EL (cell line): ENCODE results near the gene UACA.

ENCODE experiments used
- DNase-seq: peaks from one replicate; pipeline ENCODE4 v3.0.0-alpha.2; 2016

The UACA gene

GRCh38 chr15:70781236-70781635 lies 17.9 kb upstream of the UACA start:
- peak; percentile 51 for DNase-seq

DNA sequence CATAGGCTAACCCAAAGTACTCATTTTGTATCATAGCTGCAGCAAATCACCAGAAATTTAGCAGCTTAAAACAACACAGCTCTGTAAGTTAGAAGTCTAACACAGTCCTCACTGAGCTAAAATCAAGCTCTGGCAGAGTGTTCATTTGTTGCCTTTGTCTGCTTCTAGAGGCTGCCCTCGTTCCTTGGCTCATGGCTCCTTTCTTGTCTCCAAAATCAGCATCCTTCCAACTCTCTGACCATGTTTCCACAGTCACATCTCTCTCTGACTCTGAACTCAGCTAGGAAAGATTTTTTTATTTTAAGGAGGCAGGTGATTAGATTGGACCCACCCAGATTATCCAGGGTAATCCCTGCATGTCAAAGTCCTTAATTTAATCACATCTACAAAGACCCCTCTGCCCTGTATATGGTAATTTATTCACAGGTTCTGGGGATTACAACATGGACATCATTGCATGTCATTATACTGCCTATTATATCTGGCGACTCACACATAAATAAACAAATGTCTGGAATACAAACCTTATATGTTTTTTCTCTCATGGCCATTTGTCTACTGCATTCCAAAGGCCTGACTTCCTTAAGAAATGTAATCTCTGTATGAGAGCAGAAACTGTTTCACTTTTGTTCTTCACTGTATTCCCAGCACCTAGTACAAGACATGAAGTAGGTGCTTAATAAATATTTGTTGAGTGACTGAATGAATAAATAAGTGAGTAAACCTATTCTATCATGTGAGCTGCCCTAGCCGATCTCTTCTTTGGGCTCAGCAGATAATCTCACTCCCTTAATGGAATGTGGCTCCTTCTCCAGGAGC lies 15.1 kb upstream of the UACA start:
- DNase-seq: peak; percentile 87

DNA sequence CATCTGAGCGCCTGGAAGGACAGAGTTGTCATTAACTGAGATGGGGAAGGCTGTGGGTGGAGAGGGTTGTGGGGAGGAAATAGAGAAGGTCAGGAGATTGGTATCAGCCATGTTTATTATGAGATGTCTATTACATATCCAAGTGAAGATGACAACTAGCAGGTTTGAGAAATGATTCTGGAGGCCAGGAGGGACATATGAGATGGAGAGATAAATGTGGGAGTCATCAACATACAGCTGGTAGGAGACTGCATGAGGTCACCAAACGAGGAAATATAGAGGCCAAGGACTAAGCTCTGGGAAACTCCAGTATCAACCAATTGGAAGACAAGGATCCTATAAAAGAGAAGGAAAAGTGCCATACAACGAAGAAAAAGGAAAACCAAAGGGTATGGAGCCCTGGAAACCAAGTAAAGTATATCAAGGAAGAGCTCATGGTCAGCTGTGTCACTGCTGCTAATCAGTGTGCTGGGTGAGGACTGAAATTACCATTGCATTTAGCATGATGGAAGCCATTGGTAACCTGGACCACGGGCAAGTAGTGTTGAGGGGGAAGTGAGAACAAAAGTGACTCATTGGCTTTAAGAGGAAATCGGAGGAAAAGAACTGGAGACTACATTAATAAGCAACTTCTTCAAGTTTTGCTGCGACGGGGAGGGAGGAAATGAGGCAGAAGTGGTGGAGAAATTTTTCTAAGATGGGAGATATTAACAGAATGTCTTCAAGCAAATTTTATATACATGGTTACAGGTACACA lies 14.0 kb upstream of the UACA start:
- DNase-seq: peak; percentile 62

GRCh38 chr15:70775160-70775559 lies 11.8 kb upstream of the UACA start:
- peak; percentile 95 for DNase-seq

DNA sequence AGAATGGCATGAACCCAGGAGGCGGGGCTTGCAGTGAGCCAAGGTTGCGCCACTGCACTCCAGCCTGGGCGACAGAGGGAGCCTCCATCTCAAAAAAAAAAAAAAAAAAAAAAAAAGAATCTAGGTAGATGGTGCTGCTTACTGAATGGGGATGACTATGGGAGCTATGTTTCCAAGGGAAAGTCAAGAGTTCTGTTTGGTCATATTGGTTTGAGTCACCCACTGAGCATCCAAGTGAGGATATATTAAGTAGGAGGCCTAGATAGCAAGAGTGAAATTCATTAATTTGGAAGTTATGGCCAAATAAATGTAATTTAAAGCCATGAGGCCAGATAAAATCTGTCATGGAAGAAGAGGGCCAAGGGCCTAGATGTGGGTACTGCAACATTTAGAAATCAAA lies 9.0 kb upstream of the UACA start:
- no peak for DNase-seq

- no peak for DNase-seq
These were observed 7.5 kb upstream of the UACA start for GRCh38 chr15:70770863-70771262.

DNA sequence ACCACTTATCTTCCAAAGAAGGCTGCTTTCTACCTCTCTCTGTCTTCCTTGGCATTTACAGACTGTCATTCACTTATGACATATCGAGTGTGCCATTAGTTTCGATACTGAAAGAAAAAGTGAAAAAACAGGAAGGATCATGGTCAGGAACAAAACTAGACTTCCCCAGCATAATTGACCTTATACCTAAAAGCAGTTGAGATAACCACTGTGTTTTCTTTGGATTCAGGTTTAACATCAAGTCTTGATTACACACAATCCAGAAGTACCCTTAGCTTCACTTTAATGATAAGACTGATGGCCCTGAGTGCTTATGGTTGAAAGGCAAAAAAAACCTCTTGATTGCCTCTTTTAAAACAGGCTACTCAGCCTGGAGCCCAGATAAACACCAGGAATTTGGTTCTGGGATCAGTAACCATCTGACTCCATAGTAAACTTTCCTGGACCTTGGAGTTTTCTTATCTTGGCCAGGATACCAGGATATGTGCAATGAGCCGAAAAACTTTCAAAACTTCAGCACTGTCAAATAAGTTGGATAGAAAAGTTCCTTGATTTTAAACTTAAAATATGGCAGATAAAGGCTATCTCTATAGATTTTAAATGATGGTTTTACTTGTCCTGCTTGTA lies 5.0 kb upstream of the UACA start:
- DNase-seq: no peak

GRCh38 chr15:70767667-70768066 lies 4.3 kb upstream of the UACA start:
- DNase-seq: no peak

DNA sequence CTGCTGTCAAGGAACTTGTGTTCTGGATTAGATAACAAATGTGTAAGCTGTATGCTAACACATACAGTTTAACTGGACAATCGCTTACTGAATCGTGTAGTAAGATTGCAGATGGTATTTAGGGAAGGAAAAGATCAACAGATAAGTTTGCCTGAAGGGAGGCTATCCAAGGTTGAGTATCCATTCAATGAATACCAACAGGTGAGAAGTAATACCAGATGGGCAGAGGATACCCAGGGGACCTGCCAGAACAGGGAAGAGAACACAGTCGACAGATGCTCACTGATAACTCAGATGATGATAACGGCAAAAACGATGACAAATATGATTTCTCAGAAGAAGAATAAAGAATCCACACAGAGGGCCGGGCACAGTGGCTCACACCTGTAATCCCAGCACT lies 3.2 kb upstream of the UACA start:
- no peak for DNase-seq

DNA sequence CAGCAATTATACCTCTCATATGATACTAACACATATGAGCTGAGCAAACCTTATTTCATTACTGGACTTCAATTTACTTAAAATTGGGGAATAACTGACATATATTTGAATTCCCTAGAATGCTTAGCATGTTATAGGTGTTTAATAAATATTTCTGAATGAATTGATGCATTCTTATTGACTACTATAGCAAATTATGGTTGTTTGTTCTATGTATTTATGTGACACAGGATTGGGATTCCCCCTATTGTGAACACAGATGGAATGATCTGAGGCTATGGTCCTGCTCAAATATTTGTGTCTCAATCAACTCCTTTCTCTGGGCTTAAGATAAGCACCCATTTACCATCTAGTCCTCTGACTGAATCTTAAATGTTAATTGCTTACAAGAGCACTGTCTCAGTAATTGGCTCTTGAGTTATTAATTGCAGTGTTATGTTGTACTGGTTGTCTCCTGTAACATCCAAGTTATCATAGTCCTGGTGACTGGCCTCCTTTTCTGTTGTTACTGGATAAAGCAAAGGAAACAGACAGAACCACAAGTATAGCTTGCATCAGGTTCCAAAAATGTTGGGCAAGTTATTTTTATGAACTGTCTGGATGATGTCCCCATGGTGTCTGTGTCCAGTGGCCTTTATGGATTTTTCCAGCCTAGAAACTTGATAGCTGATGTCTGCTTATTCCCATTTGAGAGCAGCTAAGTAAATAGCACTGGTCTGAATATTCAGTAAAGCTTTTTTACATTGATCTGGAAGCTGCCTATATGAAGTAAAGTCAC lies 2.3 kb upstream of the UACA start:
- DNase-seq: peak; percentile 63

GRCh38 chr15:70763950-70764730 lies 782 bp upstream of the UACA start:
- DNase-seq: no peak

- DNase-seq: peak; percentile 82
These were observed 764 bp downstream of the UACA start for GRCh38 chr15:70762469-70763119.

DNA sequence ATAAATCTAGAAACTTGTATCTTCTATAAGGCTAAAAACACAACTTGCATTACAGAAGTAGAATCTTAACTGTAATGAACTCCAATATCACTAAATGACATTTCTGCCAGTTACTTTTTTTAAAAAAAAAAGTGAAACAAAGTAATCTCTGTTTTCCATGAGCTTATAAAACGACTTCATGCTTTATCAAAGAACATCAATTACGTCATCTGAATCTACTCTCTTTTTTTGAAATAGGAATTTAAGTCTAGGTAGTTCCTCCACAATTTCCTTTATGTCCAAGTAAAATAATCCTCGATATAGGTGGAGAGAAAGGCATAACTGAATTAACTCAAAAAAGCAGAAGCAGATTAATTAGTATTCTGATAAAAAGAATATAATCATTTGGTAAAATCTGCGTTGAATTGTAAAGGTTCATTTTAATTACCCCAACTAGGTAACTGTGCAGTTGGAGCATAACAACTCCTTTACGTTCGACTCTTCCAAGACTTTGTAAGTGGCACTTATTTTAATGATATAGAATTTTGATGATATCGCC lies 1.4 kb downstream of the UACA start:
- DNase-seq: no peak

DNA sequence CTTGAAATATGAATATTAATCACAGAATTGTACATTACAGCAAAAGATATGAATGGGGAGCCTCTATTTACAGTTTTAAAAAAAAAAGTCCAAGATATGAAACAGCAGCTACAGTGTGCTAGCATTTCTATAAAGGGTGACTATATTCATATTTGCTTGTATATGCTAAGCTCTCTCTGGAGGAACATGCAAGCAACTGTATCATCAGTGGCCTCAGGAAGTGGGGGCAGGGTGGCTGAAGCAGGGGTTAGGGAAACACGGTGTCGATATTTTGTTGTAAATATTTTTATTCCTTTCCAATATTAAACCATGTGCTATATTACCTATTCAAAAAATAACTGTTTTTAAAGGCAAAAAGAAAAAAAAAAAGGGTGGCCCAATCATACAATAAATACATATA lies 2.3 kb downstream of the UACA start:
- peak; percentile 26 for DNase-seq

DNA sequence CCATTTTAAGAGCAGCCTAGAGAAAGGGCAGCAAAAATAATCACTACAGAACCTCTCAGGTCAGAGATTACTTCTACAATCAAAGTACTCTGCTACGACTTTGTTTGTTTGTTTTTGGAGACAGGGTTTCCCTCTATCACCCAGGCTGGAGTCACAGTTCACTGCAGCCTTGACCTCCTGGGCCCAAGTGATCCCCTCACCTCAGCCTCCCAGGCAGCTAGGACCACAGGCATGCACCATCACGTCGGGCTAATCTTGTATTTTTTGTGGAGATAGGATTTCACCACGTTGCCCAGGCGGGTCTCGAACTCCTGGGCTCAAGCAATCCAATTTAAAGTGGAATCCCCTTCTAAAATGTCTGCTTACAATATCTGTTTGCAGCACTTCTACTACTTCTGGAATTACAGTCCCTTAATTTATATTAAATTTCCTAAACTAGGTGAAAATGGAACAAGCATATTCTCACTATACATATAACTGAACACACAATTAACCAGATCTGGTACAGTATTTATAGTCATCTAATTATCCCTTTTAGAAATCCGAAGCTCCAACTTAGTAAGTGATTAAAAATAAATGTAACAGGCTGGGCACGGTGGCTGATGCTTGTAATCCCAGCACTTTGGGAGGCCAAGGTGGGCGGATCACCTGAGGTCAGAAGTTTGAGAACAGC lies 4.4 kb downstream of the UACA start:
- DNase-seq: no peak

DNA sequence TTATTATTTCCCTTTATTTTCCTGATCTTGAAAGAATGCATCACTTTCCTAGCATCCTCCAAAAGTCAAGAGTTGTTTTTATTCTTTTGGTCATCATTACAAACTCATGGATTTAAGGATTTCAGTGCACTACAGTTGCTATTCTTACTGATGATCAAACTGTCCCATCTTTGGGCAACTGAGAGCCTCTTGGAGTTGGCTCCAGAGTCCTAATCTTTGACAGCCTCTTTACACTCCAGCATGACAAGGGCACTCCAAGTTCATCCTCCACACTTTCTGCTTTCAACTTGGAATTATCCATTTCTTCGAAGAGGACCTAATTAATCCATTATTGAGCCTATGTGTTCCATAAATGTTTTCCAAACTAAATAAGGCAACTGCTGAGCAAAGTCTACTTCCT lies 5.7 kb downstream of the UACA start:
- no peak for DNase-seq

DNA sequence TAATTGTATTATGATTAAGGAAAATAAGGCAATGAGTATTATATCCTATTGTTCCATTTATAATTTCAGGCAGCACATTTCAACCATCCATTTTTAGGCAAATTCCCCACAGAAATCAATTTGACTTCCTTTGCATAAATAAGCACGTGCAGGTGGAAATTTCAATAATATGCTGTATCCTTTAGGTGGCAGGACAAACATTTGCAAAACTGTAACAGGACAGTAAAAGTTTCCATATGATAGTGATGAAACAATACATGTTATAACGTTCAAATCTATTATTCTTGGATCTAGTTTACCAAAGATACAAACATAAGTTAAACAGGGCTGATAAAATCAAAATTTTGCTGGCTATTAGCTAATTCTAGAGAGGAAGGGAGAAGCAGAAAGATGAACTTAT lies 8.5 kb downstream of the UACA start:
- no peak for DNase-seq

DNA sequence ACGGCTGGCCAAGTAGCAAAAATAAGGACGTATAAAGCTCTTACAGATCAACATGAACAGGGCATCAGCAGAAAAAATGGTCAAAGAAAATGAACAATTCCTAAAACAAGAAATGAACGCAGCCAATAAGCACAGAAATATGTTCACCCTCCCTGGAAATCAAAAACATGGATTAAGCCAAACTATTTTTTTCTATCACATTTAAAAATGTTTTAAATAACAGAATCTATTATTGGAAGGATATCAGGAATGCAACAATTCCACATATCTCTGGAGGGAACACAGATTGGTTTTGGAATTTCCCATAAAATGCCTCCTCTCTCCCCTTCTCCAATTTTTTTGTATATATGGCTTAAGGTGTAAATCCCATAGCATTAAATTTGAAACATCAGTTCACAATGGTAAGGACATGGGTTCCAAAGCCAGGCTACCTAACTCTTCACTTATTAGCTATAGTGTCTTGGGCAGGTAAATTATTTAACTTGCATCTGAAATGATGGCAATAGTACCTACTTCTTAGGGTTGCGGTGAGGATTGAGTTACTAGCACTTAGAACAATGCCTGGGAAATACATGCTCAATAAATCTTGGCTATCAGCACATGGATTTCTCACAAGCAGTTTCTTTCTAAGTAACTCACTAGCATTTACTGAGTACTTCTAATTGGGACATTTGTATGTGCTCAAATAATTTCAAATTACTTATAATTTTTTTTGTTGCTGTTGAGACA lies 10.1 kb downstream of the UACA start:
- no peak for DNase-seq

GRCh38 chr15:70752193-70752635 lies 11.1 kb downstream of the UACA start:
- no peak for DNase-seq
